Measurements from ENCODE around the gene ELANE.

The ELANE gene

DNA sequence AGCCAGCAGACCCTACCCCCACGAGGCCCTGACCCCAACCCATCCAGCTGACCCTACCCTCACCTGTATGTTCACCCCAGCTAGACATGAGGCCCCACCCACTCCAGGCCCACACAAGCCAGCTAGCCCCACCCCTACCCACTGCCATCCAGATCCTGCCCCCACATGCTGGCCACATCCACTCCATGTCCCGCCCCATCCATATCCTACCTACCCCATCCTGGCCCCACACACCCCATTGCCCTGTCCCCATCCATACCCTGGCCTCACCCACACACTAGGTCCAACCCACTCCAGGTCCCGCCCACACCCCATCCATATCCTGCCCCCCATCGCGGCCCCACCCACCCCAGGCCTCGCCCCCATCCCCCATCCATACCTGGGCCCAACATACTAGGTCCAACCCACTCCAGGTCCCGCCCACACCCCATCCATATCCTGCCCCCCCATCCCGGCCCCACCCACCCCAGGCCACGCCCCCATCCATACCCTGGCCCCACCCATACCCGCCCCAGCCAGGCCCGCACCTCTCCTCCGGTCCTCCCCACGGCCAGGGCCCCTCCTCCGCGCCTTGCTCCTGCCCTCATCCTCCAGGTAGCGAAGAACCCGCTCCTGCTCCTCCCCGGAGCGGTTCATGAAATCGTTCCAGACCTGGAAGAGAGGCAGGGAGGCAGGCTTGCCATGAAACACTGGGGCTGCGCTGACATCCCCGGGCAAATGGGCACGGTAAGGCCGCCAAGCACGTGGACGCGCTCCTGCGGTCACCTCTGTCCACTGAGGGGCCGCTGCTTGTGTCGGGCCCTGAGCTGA lies 48.4 kb downstream of the ELANE start:
- peak in 2 of 3 donors; percentile 36 to 43 for DNase-seq
- no peaks in the 10 kb centered on the region for H3K9me3 ChIP-seq (ENCODE audit: control extremely low read depth in 1 of 5, control insufficient read depth in 4 of 5, insufficient read depth in 2 of 5, low read depth in 1 of 5, low read length in 4 of 5)
- ChIA-PET CTCF (no interaction called here), POLR2A (no interaction called here)
- no peak overlapping the region for H3K4me3 ChIP-seq (ENCODE audit: control insufficient read depth in 1 of 7, extremely low read depth in 1 of 7, insufficient read depth in 4 of 7, low read depth in 2 of 7, low read length in 6 of 7)
- no peak overlapping the region for H3K27ac ChIP-seq (ENCODE audit: insufficient read depth in 1 of 2, low read depth in 1 of 2, low read length in 2 of 2, poor library complexity in 1 of 2, severe bottlenecking in 2 of 2)
- H3K36me3 ChIP-seq (ENCODE audit: control insufficient read depth in 4 of 4, insufficient read depth in 4 of 4, low read length in 3 of 4), result peaks cover 5 to 58% (median 26%) of the 10 kb centered on the region in 4 experiments
- 94% methylated on average over 23 of the region's 30 CpGs for WGBS (ENCODE audit: insufficient coverage)
- peaks cover 0 to 2% (median 0%) of the 10 kb centered on the region in 4 experiments for H3K4me1 ChIP-seq (ENCODE audit: control extremely low read depth in 1 of 4, control insufficient read depth in 4 of 4, insufficient read depth in 4 of 4, low read length in 3 of 4)
- no peaks in the 10 kb centered on the region for H3K27me3 ChIP-seq (replicated peaks in 2 of 5; ENCODE audit: control insufficient read depth in 4 of 5, insufficient read depth in 5 of 5, low read length in 4 of 5)

DNA sequence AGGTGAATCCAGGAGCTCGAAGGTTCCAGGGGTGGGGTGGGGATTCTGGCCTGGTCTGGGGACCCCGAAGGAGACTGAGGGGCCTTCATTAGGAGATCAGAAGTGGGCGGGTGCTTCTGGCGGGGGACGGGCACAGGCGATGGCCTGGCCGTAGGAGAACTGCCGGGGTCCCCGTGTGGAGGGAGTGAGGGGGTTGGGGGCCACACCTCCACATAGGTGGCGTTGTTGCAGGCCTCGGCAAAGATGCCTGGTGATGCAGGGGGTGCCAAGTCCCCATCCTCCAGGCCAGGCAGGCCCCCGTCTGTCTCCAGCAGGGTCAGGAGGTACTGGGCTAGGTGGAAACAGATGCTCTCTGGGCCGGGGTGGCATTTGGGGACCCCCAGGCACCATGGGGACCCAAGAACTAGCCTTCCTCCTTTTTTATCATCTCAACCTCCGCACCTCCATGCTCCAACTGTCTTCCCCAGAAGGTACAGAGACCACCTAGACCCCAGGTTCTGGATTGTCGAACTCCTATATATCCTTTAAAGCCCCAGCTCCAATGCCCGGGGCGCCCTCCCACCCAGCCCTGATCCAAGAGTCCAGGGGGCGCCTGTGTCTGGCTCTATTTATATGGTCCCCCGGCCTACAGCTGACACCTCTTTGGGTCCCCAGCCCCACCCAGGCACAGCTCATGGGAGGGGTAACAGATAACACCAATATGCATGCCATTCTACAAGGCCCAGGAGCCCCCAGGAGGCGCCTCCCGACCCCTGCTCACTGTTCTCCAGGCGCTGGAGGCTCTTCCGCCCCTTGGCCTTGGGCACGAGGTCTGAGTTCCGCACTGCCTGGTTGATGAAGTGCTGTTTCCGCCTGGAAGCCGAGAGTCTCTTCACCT lies 49.4 kb downstream of the ELANE start:
- WGBS (ENCODE audit: insufficient coverage), result 97% methylated on average over 23 of the region's 27 CpGs

DNA sequence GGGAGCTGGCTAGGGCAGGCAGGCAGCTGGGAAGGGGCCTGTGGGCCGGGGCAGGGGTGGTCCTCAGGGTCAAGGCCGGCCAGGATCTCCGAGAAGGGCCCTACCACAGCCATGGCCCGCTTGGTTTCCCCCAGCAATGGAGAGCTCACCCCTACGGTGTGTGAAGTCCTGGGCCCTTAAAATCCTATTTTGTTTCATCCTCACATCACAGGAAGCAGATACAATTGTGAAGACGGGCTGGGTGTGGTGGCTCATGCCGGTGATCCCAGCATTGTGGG lies 49.9 kb downstream of the ELANE start:
- no peaks in the 10 kb centered on the region for H3K9me3 ChIP-seq (ENCODE audit: control extremely low read depth in 1 of 5, control insufficient read depth in 4 of 5, insufficient read depth in 2 of 5, low read depth in 1 of 5, low read length in 4 of 5)
- peaks cover 0 to 15% (median 10%) of the 10 kb centered on the region in 4 experiments for H3K4me1 ChIP-seq (ENCODE audit: control extremely low read depth in 1 of 4, control insufficient read depth in 4 of 4, insufficient read depth in 4 of 4, low read length in 3 of 4)
- POLR2A ChIA-PET, result no interaction called here
- H3K36me3 ChIP-seq (ENCODE audit: control insufficient read depth in 4 of 4, insufficient read depth in 4 of 4, low read length in 3 of 4), result peaks cover 5 to 46% (median 22%) of the 10 kb centered on the region in 4 experiments
- no peak overlapping the region for H3K4me3 ChIP-seq (ENCODE audit: control insufficient read depth in 1 of 7, extremely low read depth in 1 of 7, insufficient read depth in 4 of 7, low read depth in 2 of 7, low read length in 6 of 7)
- DNase-seq, result no peak
- no peak overlapping the region for H3K27ac ChIP-seq (ENCODE audit: insufficient read depth in 1 of 2, low read depth in 1 of 2, low read length in 2 of 2, poor library complexity in 1 of 2, severe bottlenecking in 2 of 2)
- CTCF ChIA-PET, result interaction anchor here (1.5 kb wide), 1 partner anchor 18 kb away, joined by 3 read pairs; no protein-coding TSS in a partner anchor
- no peaks in the 10 kb centered on the region for H3K27me3 ChIP-seq (replicated peaks in 2 of 5; ENCODE audit: control insufficient read depth in 4 of 5, insufficient read depth in 5 of 5, low read length in 4 of 5)
- WGBS (ENCODE audit: insufficient coverage), result 91% methylated on average over 6 of the region's 7 CpGs

More for the DNA sequence above, 49.4 kb downstream of the ELANE start:
- ChIA-PET POLR2A (no interaction called here), CTCF (interaction anchor here (1.5 kb wide), 1 partner anchor 18 kb away, joined by 3 read pairs; no protein-coding TSS in a partner anchor)
- peaks cover 5 to 52% (median 23%) of the 10 kb centered on the region in 4 experiments for H3K36me3 ChIP-seq (ENCODE audit: control insufficient read depth in 4 of 4, insufficient read depth in 4 of 4, low read length in 3 of 4)
- no peaks in the 10 kb centered on the region for H3K9me3 ChIP-seq (ENCODE audit: control extremely low read depth in 1 of 5, control insufficient read depth in 4 of 5, insufficient read depth in 2 of 5, low read depth in 1 of 5, low read length in 4 of 5)
- peaks cover 0 to 9% (median 5%) of the 10 kb centered on the region in 4 experiments for H3K4me1 ChIP-seq (ENCODE audit: control extremely low read depth in 1 of 4, control insufficient read depth in 4 of 4, insufficient read depth in 4 of 4, low read length in 3 of 4)
- H3K27ac ChIP-seq (ENCODE audit: insufficient read depth in 1 of 2, low read depth in 1 of 2, low read length in 2 of 2, poor library complexity in 1 of 2, severe bottlenecking in 2 of 2), result no peak overlapping the region
- no peaks in the 10 kb centered on the region for H3K27me3 ChIP-seq (replicated peaks in 2 of 5; ENCODE audit: control insufficient read depth in 4 of 5, insufficient read depth in 5 of 5, low read length in 4 of 5)
- H3K4me3 ChIP-seq (ENCODE audit: control insufficient read depth in 1 of 7, extremely low read depth in 1 of 7, insufficient read depth in 4 of 7, low read depth in 2 of 7, low read length in 6 of 7), result no peak overlapping the region
- no peak for DNase-seq

DNA sequence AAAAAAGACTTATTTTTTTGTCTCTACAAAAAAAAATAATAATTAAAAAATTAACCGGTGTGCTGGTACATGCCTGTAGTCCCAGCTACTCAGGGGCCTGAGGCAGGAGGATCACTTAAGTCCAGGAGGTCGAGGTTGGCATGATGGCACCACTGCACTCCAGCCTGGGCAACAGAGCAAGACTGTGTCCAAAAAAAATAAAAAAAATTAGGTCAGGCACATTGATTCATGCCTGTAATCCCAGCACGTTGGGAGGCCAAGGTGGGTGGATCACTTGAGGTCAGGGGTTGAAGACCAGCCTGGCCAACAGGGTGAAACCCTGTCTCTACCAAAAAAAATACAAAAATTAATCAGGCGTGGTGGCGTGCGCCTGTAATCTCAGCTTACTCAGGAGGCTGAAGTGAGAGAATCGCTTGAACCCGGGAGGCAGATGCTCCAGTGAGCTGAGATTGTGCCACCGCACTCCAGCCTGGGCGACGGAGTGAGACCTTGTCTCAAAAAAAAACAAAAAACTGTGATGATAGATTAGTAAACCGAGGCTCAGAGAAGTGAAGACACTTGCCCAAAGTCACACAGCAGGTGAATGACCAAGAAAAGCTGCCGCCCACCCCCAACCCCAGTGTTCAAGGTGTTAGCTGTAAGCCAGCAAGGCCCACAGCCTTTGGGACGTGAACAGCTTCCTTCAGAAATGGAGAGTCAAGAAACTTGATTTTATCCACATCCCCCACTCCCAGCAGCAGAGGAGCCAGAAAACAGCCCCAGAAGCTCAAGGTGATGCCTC lies 50.5 kb downstream of the ELANE start:
- H3K27ac ChIP-seq (ENCODE audit: insufficient read depth in 1 of 2, low read depth in 1 of 2, low read length in 2 of 2, poor library complexity in 1 of 2, severe bottlenecking in 2 of 2), result no peak overlapping the region
- H3K9me3 ChIP-seq (ENCODE audit: control extremely low read depth in 1 of 5, control insufficient read depth in 4 of 5, insufficient read depth in 2 of 5, low read depth in 1 of 5, low read length in 4 of 5), result no peaks in the 10 kb centered on the region
- over 99% methylated on average over 13 of the region's 14 CpGs for WGBS (ENCODE audit: insufficient coverage)
- H3K27me3 ChIP-seq (replicated peaks in 2 of 5; ENCODE audit: control insufficient read depth in 4 of 5, insufficient read depth in 5 of 5, low read length in 4 of 5), result no peaks in the 10 kb centered on the region
- ChIA-PET CTCF (interaction anchor here (1.5 kb wide), 1 partner anchor 17 kb away, joined by 3 read pairs; no protein-coding TSS in a partner anchor), POLR2A (interaction anchor here (0.7 kb wide), 1 partner anchor 10 kb away, joined by 5 read pairs; no protein-coding TSS in a partner anchor)
- H3K4me1 ChIP-seq (ENCODE audit: control extremely low read depth in 1 of 4, control insufficient read depth in 4 of 4, insufficient read depth in 4 of 4, low read length in 3 of 4), result peaks cover 1 to 21% (median 16%) of the 10 kb centered on the region in 4 experiments
- H3K4me3 ChIP-seq (ENCODE audit: control insufficient read depth in 1 of 7, extremely low read depth in 1 of 7, insufficient read depth in 4 of 7, low read depth in 2 of 7, low read length in 6 of 7), result no peak overlapping the region
- H3K36me3 ChIP-seq (ENCODE audit: control insufficient read depth in 4 of 4, insufficient read depth in 4 of 4, low read length in 3 of 4), result peaks cover 5 to 40% (median 20%) of the 10 kb centered on the region in 4 experiments
- no peak for DNase-seq

DNA sequence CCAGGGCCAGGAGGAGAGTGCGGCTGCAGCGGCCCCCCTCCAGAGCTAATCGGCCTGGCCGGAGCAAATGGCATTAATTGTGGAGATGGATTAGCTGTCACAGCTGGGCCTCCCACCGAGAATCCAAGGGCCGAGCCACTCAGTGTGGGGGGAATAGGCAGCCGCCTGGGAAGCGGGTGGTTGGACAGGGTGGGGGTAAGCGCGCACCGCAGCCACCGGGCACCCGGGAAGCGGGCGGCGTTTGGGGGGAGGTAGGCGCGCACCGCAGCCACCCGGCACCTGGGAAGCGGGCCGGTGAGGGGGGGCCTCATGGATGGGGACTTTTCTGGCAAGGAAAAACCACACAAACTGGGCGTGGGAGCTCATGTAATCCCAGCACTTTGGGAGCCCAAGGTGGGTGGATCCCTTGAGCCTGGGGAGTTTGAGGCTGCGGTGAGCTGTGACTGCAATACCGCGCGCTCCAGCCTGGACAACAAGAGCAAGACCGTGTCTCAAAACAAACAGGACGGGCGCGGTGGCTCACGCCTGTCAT lies 51.2 kb downstream of the ELANE start:
- peaks cover 5 to 37% (median 19%) of the 10 kb centered on the region in 4 experiments for H3K36me3 ChIP-seq (ENCODE audit: control insufficient read depth in 4 of 4, insufficient read depth in 4 of 4, low read length in 3 of 4)
- no peaks in the 10 kb centered on the region for H3K9me3 ChIP-seq (ENCODE audit: control extremely low read depth in 1 of 5, control insufficient read depth in 4 of 5, insufficient read depth in 2 of 5, low read depth in 1 of 5, low read length in 4 of 5)
- H3K4me3 ChIP-seq (ENCODE audit: control insufficient read depth in 1 of 7, extremely low read depth in 1 of 7, insufficient read depth in 4 of 7, low read depth in 2 of 7, low read length in 6 of 7), result no peak overlapping the region
- ChIA-PET CTCF (interaction anchor here (0.5 to 1.5 kb wide), 2 partner anchors 10 to 16 kb away, joined by 3 to 4 read pairs; partner anchors contain the start of genes MED16 and RNU6-9), POLR2A (interaction anchor here (0.7 kb wide), 1 partner anchor 11 kb away, joined by 5 read pairs; no protein-coding TSS in a partner anchor)
- WGBS (ENCODE audit: insufficient coverage), result 97% methylated on average over 18 of the region's 32 CpGs
- H3K4me1 ChIP-seq (ENCODE audit: control extremely low read depth in 1 of 4, control insufficient read depth in 4 of 4, insufficient read depth in 4 of 4, low read length in 3 of 4), result peaks cover 5 to 27% (median 23%) of the 10 kb centered on the region in 4 experiments
- no peak for DNase-seq
- no peak overlapping the region for H3K27ac ChIP-seq (ENCODE audit: insufficient read depth in 1 of 2, low read depth in 1 of 2, low read length in 2 of 2, poor library complexity in 1 of 2, severe bottlenecking in 2 of 2)
- no peaks in the 10 kb centered on the region for H3K27me3 ChIP-seq (replicated peaks in 2 of 5; ENCODE audit: control insufficient read depth in 4 of 5, insufficient read depth in 5 of 5, low read length in 4 of 5)

DNA sequence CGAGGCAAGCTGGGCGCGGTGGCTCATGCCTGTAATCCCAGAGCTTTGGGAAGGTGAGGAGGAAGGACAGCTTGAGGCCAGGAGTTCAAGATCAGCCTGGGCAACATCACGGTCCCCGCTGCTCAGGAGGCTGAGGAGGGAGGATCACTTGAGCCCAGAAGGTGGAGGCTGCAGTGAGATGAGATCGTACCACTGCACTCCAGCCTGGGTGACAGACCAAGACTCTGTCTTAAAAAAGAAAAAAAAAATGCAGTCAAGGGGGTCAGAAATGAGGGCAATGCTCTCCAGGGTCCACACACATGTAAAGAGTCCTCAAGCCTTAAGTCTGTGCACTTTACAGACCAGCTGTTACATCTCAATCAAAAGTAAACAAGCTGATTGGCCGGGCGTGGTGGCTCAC lies 52.4 kb downstream of the ELANE start:
- no peak for DNase-seq
- ChIA-PET CTCF (interaction anchor here (1.0 kb wide), 1 partner anchor 42 kb away, joined by 3 read pairs; no protein-coding TSS in a partner anchor), POLR2A (interaction anchor here (0.6 kb wide), 1 partner anchor 9 kb away, joined by 3 read pairs; no protein-coding TSS in a partner anchor)
- H3K27ac ChIP-seq (ENCODE audit: insufficient read depth in 1 of 2, low read depth in 1 of 2, low read length in 2 of 2, poor library complexity in 1 of 2, severe bottlenecking in 2 of 2), result no peak overlapping the region
- H3K27me3 ChIP-seq (replicated peaks in 2 of 5; ENCODE audit: control insufficient read depth in 4 of 5, insufficient read depth in 5 of 5, low read length in 4 of 5), result no peaks in the 10 kb centered on the region
- peaks cover 5 to 38% (median 35%) of the 10 kb centered on the region in 4 experiments for H3K4me1 ChIP-seq (ENCODE audit: control extremely low read depth in 1 of 4, control insufficient read depth in 4 of 4, insufficient read depth in 4 of 4, low read length in 3 of 4)
- WGBS (ENCODE audit: insufficient coverage), result 100% methylated on average over 8 of the region's 8 CpGs
- no peaks in the 10 kb centered on the region for H3K9me3 ChIP-seq (ENCODE audit: control extremely low read depth in 1 of 5, control insufficient read depth in 4 of 5, insufficient read depth in 2 of 5, low read depth in 1 of 5, low read length in 4 of 5)
- H3K4me3 ChIP-seq (ENCODE audit: control insufficient read depth in 1 of 7, extremely low read depth in 1 of 7, insufficient read depth in 4 of 7, low read depth in 2 of 7, low read length in 6 of 7), result no peak overlapping the region
- peaks cover 5 to 25% (median 12%) of the 10 kb centered on the region in 4 experiments for H3K36me3 ChIP-seq (ENCODE audit: control insufficient read depth in 4 of 4, insufficient read depth in 4 of 4, low read length in 3 of 4)

Data from common myeloid progenitor, CD34-positive (primary cell).